ENCODE results near the gene GSE1.

Gene GSE1

DNA sequence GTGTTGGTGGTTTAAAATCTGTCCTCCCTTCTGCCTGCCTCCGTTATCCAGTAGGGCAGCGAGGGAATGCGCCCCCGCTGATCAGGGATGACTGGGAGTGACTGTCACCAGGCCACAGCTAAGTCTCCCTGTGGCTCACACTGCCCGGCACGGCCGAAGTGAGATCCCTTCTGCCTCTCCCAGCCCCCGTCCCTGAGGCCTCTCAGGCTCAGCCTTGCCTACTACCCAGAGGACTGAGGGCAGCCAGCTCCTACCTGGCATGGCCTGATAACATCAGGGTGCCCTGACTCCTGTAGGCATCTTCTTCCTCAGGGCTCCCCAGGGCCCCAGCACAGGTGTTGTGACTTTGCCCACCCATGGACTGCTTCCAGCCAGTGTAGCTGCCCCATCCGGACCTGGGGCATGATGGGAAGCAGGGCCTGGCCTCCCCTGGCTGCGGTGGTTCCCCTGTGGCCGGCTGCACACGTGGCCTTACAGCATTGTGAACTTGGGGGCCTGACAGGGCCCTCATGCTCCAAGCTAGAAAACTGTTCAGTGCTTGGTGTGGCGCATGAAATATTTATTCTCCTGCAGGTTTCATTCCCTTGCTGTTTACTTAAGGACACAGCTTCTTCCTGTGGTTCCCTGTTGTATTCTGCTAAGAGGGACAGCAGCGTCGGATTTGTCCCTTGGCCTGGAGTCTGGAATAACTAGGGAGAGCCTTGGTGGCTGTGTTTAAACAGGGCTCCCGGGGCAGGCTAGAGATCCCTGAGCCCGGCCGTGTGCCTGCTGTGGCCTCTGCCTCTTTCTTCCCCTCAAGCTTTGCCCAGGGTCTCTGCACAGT lies 45.6 kb downstream of the GSE1 start:
- DNase-seq (ENCODE audit: low read depth in 2 of 3, low spot score in 2 of 3): no peak

DNA sequence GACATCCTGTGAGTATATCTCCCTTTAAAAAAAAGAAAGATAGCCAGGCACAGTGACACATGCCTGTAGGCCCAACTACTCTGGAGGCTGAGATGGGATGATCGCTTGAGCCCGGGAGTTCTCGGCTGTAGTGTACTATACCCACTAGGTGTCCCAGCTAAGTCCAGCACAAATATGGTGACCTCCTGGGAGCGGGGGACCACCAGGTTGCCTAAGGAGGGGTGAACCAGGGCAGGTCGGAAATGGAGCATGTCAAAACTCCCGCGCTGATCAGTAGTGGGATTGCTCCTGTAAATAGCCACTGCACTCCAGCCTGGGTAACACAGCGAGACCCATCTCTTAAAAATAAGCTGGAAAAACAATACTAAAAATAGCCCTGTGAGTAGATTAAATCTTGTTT lies 46.2 kb downstream of the GSE1 start:
- no peak for DNase-seq (ENCODE audit: low read depth in 2 of 3, low spot score in 2 of 3)

DNA sequence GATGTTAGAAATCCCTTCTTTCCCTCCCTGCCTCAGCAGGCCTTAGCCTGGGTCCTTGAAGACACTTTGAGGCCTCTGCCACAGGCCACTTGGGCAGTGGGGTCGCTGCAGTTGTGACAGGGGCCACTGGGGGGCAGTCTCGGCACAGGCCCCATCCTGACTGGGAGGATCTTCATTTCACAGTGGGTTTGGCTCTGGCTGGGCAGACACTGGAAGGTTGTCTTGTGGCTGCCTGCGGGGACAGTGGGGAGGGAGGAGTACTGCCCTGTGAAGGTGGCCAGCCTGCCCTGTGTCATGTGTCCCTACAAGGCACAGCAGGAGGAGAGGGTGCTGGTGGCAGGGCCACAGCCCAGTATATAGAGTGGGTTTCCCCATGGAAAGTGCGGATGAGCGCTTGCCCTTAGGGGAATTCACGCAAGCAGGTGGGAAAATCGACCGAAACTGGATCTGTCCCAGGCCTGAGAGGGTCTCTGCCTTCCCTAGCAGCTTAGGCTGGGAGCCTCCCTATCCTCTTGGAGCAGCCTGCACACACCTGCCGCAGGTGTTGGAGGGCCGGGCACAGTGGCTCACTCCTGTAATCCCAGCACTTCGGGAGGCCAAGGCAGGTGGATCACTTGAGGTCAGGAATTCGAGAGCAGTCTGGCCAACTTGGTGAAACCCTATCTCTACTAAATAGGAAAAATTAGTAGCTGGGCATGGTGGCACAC lies 46.8 kb downstream of the GSE1 start:
- peak; percentile 38 to 68 (median 58) for DNase-seq (ENCODE audit: low read depth in 2 of 3, low spot score in 2 of 3)

DNA sequence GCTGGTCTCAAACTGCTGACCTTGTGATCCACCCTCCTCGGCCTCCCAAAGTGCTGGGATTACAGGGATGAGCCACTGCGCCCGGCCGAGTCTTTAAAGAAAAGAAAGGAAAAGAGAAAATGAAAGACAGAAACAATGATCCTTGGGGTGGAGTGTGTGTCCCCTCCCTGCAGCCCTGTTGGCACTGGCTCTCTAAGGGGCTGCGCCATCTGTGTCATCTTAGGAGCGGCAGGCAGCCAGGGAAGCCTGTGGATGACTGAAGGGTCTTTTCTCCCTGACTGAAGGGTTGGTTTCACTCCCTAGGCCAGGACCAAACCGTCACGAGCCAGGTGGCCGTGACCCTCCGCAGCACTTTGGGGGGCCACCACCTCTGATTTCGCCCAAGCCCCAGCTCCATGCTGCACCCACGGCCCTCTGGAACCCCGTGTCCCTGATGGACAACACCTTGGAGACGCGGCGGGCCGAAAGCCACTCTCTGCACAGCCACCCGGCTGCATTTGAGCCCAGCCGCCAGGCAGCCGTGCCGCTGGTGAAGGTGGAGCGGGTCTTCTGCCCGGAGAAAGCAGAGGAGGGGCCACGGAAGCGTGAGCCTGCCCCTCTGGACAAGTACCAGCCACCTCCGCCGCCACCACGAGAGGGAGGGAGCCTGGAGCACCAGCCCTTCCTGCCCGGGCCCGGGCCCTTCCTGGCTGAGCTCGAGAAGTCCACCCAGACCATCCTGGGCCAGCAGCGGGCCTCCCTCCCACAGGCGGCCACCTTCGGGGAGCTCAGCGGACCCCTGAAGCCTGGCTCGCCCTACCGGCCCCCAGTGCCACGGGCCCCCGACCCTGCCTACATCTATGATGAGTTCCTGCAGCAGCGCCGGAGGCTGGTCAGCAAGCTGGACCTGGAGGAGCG lies 48.0 kb downstream of the GSE1 start:
- no peak for DNase-seq (ENCODE audit: low read depth in 2 of 3, low spot score in 2 of 3)

DNA sequence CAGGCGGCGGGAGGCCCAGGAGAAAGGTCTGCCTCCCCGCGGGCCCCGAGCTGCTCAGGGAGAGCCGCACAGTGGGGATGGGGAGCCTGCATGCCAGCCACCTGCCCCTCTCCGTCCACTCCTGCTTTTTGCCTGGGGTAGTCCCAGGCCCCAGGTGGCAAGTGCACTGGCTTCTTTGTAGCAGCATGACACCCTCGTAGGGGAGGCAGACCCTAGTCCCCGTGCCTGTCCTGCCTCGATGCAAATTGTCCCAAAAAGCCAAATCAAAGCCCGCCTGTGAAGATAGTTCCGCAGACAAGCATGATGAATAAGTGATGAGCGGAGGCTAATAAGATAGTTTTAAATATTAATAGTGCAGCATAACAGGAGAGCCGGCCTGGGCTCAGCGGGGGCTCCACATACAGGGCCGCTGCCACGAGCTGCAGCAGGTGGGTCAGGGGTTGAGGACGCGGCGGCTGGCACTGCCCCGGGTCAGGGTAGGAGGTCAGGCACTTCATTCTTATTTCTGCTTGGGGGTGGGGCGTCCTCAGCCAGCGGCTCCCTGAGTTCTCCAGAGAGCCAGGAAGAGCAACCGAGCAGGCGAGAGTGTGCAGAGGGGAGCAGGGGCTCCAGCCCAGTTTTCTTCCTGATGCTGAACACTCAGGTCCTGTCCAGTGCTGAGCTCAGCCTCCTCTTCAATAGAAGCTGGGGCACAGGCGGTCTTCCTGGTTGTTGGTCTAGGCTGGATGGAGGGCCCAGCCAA lies 48.8 kb downstream of the GSE1 start:
- DNase-seq (ENCODE audit: low read depth in 2 of 3, low spot score in 2 of 3): no peak

DNA sequence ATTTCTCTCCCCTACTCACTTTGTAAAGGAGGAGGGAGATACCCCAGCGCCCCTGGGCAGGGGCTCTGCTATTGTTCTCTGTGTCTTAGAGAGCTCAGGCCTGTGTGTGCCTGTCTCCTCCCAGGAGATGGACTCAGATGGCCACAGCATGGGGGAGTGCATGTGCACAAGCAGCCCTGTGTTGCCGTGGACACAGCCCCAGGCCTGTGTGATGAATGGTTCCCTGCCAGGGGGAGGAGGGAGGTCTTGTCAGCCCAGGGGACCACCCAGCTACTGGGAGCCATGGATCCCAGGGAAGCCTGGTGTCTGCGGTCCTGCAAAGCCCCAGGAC lies 49.3 kb downstream of the GSE1 start:
- DNase-seq (ENCODE audit: low read depth in 2 of 3, low spot score in 2 of 3): no peak

DNA sequence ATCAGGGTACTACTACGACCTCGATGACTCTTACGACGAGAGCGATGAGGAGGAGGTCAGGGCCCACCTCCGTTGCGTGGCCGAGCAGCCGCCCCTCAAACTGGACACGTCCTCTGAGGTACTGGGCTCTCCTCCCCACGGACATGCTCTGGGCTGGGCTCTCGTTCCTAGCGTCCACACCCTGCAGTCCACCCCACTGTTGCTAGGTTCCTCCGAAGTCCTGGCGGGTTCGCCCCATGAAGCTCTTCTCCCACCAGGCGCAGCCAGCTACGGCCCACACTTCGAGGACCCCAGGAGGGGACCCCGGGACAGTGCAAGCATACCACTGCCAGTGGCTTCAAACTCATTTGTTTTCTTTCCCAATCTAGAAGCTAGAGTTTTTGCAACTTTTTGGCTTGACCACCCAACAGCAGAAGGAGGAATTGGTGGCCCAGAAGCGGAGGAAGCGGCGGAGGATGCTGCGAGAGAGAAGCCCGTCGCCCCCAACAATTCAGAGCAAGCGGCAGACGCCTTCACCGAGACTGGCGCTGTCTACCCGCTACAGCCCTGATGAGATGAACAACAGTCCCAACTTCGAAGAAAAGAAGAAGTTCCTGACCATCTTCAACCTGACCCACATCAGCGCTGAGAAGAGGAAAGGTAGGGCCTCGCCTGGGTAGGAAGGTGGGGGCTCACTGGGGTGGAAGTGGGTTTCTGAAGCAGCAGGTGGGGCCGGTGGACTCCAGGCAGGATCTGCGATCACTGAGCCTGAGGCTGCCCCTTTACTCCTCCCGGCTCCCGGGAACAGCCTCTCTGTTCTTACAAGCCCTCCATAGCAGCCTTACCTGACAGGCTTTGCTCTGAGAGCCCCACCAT lies 50.1 kb downstream of the GSE1 start:
- no peak for DNase-seq (ENCODE audit: low read depth in 2 of 3, low spot score in 2 of 3)

DNA sequence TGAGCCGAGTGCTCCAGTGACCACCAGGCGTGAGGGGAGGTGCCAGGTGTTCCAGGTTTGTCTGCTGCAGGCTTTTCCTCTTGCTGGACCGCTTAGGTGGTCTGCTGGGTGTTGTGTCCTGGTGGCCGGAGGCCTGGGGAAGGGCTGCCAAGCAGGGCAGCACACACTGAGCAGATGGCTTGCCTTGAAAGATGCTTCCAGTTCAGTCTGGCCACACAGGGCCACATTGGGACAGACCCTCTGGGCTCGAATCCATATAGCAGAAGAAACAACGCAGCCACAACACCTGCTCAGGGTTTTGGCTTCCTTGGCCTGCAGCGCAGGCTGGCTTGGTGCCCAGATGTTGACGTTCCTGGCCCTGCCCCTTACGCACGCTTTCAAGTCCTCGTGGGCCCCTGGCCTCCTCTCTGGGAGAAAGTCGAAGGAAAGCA lies 50.8 kb downstream of the GSE1 start:
- no peak for DNase-seq (ENCODE audit: low read depth in 2 of 3, low spot score in 2 of 3)

DNA sequence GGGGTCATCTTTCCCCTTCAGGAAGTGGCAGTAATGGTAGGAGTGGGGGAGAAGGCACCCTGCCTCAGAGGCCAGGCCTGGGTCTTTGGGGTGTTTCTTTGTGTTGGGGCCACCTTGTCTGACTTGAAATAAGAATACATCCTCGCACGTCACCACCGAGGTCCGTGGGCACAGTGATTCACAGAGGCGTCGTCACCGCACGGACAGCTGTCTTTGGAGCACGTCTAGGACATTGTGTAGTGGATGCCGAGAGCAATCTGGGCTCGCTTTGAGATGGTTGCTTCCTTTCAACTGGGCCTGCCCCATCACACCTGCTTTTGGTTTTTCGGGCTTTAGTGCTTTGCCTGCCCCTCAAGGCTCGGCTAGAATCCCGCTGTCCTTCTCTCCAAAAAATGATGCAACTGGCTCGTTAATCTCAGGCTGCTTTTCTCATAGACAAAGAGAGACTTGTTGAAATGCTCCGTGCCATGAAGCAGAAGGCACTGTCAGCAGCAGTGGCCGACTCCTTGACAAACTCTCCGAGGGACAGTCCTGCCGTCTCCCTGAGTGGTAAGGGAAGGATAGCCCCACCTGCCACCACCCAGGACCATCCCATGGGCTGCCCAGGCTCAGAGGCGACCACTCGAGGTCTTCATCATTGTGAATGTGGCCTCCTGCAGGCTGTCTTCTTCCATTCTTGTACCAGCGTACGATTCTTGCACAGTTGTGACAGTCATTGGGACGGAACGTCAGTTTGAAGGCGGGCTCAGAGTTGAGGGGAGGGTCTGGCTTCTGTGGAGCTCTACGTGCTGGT lies 51.7 kb downstream of the GSE1 start:
- DNase-seq (ENCODE audit: low read depth in 2 of 3, low spot score in 2 of 3): no peak

DNA sequence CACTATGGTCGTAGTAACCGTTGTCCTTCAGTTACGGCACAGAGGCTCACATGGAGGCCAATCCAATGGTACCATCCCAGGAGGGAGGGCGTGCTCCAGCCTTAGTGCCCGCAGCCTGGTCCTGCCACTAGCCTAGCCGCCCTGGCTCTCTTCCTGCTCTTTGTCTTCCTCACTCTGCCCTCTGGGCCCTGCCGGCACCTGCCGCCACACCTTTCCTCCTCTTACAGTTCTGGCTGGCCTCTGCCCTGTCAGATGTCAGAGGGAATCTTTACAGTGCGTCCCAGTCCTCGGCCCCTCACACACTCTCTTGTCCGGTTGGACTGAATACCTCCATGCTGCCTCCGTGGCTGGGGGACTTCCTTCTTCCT lies 52.2 kb downstream of the GSE1 start:
- no peak for DNase-seq (ENCODE audit: low read depth in 2 of 3, low spot score in 2 of 3)

DNA sequence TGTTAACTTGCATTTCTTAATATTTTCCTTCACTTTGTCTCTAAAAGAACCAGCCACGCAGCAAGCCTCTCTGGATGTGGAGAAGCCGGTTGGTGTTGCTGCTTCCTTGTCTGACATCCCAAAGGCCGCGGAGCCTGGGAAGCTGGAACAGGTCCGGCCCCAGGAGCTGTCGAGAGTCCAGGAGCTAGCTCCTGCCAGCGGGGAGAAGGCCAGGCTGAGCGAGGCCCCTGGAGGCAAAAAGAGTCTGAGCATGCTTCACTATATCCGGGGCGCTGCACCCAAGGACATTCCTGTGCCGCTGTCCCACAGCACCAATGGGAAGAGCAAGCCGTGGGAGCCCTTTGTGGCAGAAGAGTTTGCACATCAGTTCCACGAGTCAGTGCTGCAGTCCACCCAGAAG lies 52.8 kb downstream of the GSE1 start:
- no peak for DNase-seq (ENCODE audit: low read depth in 2 of 3, low spot score in 2 of 3)

DNA sequence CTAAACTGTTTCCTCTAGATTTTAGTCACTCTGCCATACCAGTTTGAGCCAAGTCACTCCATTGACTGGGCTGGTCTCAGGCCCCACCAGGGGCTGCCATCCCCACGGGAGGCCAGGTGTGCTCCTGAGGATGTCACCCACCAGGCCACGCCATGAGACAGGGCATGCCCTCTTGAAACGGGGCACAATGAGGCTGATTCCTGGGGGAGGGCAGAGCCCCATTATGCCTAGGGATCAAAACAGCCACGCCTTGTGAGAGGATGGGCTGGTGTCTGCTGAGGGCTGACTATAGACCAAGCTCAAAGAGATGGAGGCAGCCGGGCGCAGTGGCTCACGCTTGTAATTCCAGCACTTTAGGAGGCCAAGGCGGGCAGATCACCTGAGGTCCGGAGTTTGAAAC lies 54.1 kb downstream of the GSE1 start:
- DNase-seq (ENCODE audit: low read depth in 2 of 3, low spot score in 2 of 3): no peak

DNA sequence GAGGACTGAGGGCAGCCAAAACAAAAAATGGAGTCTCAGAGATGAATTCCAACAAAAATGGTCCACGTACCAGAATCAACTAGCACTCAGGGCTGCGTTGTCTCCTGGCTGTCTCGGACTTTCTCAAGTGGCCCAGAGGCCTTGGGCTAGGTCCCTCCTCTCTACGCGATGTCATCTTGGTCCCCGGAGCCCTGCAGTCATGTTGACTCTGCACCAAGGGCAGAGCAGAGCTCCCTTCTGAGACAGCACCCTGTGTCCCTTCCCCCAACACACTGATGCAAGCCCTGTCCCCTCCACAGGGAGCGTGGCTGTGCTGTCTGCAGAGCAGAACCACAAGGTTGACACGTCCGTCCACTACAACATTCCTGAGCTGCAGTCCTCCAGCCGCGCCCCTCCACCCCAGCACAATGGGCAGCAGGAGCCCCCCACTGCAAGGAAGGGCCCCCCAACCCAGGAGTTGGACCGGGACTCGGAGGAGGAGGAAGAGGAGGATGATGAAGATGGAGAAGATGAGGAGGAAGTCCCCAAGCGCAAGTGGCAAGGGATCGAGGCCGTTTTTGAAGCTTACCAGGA lies 54.8 kb downstream of the GSE1 start:
- DNase-seq (ENCODE audit: low read depth in 2 of 3, low spot score in 2 of 3): no peak

DNA sequence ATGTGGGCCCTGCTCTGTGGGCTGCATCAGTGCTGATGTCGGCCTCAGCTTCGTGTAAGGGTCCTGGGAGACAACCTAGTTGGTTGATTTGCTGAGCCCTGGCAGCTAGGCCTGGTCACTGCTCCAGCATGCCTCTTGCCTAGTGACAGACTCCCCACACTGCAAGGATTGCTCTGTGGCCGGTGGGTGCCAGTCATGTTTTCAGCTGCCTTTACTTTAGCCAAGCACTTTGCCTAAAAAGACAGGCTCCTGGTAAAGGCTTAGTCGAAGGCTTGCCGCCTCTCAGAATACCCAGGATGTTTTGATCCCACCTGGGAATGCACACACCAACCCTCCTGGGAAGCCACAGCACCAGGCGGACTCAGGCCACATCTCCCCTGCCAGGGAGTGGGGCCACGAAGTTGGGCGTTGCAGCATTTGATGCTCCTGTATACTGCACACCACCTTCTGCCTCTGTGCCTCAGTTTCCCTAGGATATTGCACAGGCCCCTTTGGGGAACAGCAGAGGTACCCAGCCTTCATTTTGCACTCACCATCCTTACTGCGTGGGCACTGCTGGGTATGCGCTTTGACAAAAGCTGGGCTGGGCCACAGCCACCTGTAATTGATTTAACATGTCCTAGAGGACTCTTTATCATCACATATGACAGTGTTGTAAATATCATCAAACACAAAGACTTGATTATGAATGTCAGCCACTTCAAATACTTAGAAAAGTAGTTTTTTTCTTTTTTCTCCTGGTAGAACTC lies 55.7 kb downstream of the GSE1 start:
- DNase-seq (ENCODE audit: low read depth in 2 of 3, low spot score in 2 of 3): no peak

DNA sequence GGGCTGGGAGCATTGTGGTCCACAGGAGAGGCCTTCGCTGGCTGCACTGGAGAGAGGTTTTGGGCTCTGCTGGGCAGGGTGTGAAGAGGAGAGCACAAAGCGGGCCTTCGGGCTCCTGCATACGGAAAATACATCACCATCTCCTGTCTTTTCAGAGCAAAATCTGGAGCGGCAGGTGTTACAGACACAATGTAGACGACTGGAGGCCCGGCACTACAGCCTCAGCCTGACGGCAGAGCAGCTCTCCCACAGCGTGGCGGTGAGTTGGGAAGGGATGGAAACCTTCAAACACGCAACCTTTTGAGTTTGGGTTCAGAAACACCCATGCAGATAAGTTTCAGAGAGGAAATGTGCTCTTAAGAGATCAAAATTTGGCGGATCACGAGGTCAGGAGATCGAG lies 57.7 kb downstream of the GSE1 start:
- DNase-seq (ENCODE audit: low read depth in 2 of 3, low spot score in 2 of 3): no peak

DNA sequence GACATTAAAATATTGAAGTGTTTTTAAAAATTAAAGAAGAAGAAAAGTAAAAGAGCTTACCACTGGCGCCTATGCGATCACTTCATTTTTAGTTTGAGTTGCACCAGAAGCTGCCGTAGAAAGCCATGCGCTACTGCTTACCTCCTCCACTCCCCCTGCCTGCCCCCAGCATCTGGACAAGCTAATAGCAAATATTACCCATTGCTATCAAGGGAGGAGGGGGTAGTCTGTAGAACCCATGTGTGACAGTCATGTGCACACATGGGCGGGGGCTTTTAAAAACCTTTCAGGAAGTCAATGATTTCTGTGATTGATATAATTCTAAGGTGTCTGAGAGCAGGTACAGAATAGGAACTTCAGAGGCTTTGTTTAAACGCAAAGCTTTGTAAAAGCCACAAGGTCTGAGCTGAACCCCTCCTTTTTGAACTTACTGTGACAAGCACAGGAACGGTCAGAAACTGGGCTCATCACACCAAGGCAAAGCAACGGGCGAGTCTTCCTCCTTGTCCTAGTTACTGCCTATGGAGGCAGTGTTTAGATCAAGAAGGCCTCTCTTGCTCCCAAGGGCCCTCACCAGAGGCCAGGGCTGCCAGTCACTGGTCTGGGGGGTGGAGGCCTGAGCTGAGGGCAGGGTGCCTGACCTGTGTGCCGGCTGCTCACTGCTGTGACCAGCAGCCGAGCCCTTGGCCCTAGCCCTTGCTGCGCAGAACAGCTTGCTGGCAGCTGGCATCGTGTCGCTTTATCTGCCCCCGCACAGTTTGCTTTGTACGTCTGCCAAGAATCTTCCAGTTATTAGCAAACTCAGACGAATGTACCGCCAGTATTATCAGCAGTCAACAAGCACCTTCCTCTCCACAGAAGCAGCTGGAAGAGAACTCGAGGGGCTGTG lies 60.7 kb downstream of the GSE1 start:
- no peak for DNase-seq (ENCODE audit: low read depth in 2 of 3, low spot score in 2 of 3)

DNA sequence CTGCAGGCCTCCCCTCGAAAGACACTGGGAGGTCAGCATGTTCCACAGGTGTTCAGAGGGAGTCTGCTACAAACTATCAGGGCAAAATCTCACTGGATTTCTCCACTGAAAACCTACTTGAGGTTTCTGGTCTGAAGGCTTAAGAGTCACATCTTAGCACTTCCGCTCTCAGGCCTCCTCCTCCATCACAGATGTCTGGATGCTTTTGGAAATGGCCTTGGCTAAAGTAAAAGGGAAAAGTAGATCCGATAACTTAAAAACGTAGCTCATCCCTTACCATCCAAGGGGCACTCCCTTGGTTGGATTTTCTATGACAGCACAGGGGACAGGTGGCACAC lies 61.3 kb downstream of the GSE1 start:
- DNase-seq (ENCODE audit: low read depth in 2 of 3, low spot score in 2 of 3): no peak

DNA sequence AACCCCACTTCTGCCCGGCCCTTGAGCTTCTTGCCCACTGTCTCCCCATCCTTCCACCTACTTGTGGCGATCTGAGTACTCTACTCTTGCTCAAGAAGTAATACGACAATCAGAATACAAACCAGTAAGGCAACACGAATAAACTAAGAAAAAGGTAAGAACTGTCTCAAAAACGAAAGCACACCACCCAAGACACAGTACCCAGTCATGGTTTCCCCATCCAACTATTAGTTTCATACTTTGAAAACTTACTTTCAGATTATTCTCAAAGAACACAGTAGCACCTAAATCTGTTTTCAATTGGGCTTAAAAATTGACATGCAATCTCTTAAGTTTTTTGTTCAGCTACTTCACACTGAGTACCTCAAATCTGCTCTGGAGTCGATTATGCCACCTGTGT lies 61.7 kb downstream of the GSE1 start:
- DNase-seq (ENCODE audit: low read depth in 2 of 3, low spot score in 2 of 3): no peak

All from activated CD8-positive, alpha-beta memory T cell treated with anti-CD3 and anti-CD28 coated beads for 48 hours (primary cell).